ENCODE data around the gene CMSS1.

GRCh38 chr3:100164743-100165142 is 347.1 kb downstream of the CMSS1 start:
- no peak for TF ChIP-seq NFYB (CRISPR knock-in tag; conservative IDR thresholded peaks at IDR 0.05; ENCODE audit: low read depth)
- no peak for TF ChIP-seq HMGXB4 (CRISPR knock-in tag; IDR thresholded peaks at IDR 0.05)
- TF ChIP-seq, protein P1, sequence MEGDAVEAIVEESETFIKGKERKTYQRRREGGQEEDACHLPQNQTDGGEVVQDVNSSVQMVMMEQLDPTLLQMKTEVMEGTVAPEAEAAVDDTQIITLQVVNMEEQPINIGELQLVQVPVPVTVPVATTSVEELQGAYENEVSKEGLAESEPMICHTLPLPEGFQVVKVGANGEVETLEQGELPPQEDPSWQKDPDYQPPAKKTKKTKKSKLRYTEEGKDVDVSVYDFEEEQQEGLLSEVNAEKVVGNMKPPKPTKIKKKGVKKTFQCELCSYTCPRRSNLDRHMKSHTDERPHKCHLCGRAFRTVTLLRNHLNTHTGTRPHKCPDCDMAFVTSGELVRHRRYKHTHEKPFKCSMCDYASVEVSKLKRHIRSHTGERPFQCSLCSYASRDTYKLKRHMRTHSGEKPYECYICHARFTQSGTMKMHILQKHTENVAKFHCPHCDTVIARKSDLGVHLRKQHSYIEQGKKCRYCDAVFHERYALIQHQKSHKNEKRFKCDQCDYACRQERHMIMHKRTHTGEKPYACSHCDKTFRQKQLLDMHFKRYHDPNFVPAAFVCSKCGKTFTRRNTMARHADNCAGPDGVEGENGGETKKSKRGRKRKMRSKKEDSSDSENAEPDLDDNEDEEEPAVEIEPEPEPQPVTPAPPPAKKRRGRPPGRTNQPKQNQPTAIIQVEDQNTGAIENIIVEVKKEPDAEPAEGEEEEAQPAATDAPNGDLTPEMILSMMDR (IDR thresholded peaks at IDR 0.05), result no peak
- TF ChIP-seq USF1 (CRISPR knock-in tag; IDR thresholded peaks at IDR 0.05), result no peak
- TF ChIP-seq, protein P2, sequence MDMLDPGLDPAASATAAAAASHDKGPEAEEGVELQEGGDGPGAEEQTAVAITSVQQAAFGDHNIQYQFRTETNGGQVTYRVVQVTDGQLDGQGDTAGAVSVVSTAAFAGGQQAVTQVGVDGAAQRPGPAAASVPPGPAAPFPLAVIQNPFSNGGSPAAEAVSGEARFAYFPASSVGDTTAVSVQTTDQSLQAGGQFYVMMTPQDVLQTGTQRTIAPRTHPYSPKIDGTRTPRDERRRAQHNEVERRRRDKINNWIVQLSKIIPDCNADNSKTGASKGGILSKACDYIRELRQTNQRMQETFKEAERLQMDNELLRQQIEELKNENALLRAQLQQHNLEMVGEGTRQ (CRISPR knock-in tag; IDR thresholded peaks at IDR 0.05), result no peak
- TF ChIP-seq FOXK1 (CRISPR knock-in tag; IDR thresholded peaks at IDR 0.05), result no peak
- TF ChIP-seq ZBTB21 (CRISPR knock-in tag; IDR thresholded peaks at IDR 0.05; ENCODE audit: borderline replicate concordance), result no peak
- TF ChIP-seq, protein P3, sequence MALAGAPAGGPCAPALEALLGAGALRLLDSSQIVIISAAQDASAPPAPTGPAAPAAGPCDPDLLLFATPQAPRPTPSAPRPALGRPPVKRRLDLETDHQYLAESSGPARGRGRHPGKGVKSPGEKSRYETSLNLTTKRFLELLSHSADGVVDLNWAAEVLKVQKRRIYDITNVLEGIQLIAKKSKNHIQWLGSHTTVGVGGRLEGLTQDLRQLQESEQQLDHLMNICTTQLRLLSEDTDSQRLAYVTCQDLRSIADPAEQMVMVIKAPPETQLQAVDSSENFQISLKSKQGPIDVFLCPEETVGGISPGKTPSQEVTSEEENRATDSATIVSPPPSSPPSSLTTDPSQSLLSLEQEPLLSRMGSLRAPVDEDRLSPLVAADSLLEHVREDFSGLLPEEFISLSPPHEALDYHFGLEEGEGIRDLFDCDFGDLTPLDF (CRISPR knock-in tag; IDR thresholded peaks at IDR 0.05), result no peak
- no peak for TF ChIP-seq ATF1 (CRISPR knock-in tag; IDR thresholded peaks at IDR 0.05)
- no peak for TF ChIP-seq ESRRA (CRISPR knock-in tag; IDR thresholded peaks at IDR 0.05; ENCODE audit: borderline replicate concordance)
- no peak for TF ChIP-seq KAT7 (CRISPR knock-in tag; IDR thresholded peaks at IDR 0.05; ENCODE audit: borderline replicate concordance)
- TF ChIP-seq ZNF138 (CRISPR knock-in tag; conservative IDR thresholded peaks at IDR 0.05), result no peak
- no peak for TF ChIP-seq ETV6 (CRISPR knock-in tag; IDR thresholded peaks at IDR 0.05)
